ENCODE data around the gene ZNG1A.
A peak's percentile ranks its signal among the peaks of the same experiment; 100 is the strongest.
"Not testable (repeated sequence)": the region's sequence is repeated elsewhere in the genome, so short reads cannot be mapped to it uniquely, and the experiment has no call there.

ZNG1A gene

GRCh38 chr9:178970-179383 lies at the start of gene ZNG1A:
TSS of gene ZNG1A (minus strand) at chr9:179056. CDS start at chr9:178969, 87 bp downstream.
- peak within 1 kb of the TSS in 6 of 7 experiments; percentile 17 to 37 (median 25) for H3K4me3 ChIP-seq

GRCh38 chr9:227860-228259 lies 49.0 kb upstream of the ZNG1A start:
- no peak overlapping the region for H3K4me3 ChIP-seq
- H3K27ac ChIP-seq = no peak overlapping the region

More at GRCh38 chr9:178970-179383, at the start of gene ZNG1A:
- peak within 1 kb of the TSS in 7 of 21 experiments; percentile 25 to 77 (median 63) for H3K27ac ChIP-seq

GRCh38 chr9:224582-225520 lies 46.0 kb upstream of the ZNG1A start:
- H3K4me3 ChIP-seq = no peak overlapping the region
- peak overlapping the region in 1 of 21 experiments; percentile 2 for H3K27ac ChIP-seq

GRCh38 chr9:224026-224425 lies 45.2 kb upstream of the ZNG1A start:
- Histone ChIP-seq H3K4me3 (no peak overlapping the region), H3K27ac (peak overlapping the region in 1 of 21 experiments; percentile 2)

GRCh38 chr9:223152-223551 lies 44.3 kb upstream of the ZNG1A start:
- H3K27ac ChIP-seq = peak overlapping the region in 2 of 21 experiments; percentile 7 to 53

GRCh38 chr9:221989-222776 lies 43.3 kb upstream of the ZNG1A start:
- peak overlapping the region in 4 of 21 experiments; percentile 7 to 53 (median 21) for H3K27ac ChIP-seq
- H3K4me3 ChIP-seq = no peak overlapping the region

More at GRCh38 chr9:223152-223551, 44.3 kb upstream of the ZNG1A start:
- no peak overlapping the region for H3K4me3 ChIP-seq

- H3K4me3 ChIP-seq = no peak overlapping the region
- H3K27ac ChIP-seq = peak overlapping the region in 1 of 21 experiments; percentile 23
Measured at GRCh38 chr9:219670-220365, 41.0 kb upstream of the ZNG1A start.

GRCh38 chr9:219036-219435 lies 40.2 kb upstream of the ZNG1A start:
- H3K4me3 ChIP-seq, H3K27ac ChIP-seq: not testable (repeated sequence)

- Histone ChIP-seq H3K4me3 (no peak overlapping the region), H3K27ac (no peak overlapping the region)
Measured at GRCh38 chr9:217950-218349, 39.1 kb upstream of the ZNG1A start.

- peak overlapping the region in 1 of 7 experiments; percentile 71 for H3K4me3 ChIP-seq
Measured at GRCh38 chr9:216866-217265, 38.0 kb upstream of the ZNG1A start.

GRCh38 chr9:215631-216155 lies 36.8 kb upstream of the ZNG1A start:
- H3K4me3 ChIP-seq = peak overlapping the region; percentile 56 to 71 (median 63)
- peak overlapping the region in 20 of 21 experiments; percentile 65 to 89 (median 86) for H3K27ac ChIP-seq

More at GRCh38 chr9:216866-217265, 38.0 kb upstream of the ZNG1A start:
- peak overlapping the region in 1 of 21 experiments; percentile 27 for H3K27ac ChIP-seq

- Histone ChIP-seq H3K27ac (peak within 1 kb of the TSS; percentile 24 to 89 (median 85)), H3K4me3 (peak within 1 kb of the TSS; percentile 56 to 71 (median 63))
Measured at GRCh38 chr9:214648-215493, 36.0 kb upstream of the ZNG1A start, which contains the start of gene DOCK8. TSS of gene DOCK8 (plus strand) at chr9:214865. CDS start at chr9:214977, 112 bp downstream.

GRCh38 chr9:214351-214647 lies 35.4 kb upstream of the ZNG1A start:
- Histone ChIP-seq H3K27ac (peak overlapping the region; percentile 24 to 89 (median 85)), H3K4me3 (peak overlapping the region; percentile 56 to 71 (median 63))

- peak overlapping the region in 13 of 21 experiments; percentile 14 to 89 (median 86) for H3K27ac ChIP-seq
- peak overlapping the region; percentile 56 to 71 (median 63) for H3K4me3 ChIP-seq
Measured at GRCh38 chr9:213901-214300, 35.0 kb upstream of the ZNG1A start.

GRCh38 chr9:212297-212696 lies 33.4 kb upstream of the ZNG1A start:
- no peak overlapping the region for H3K4me3 ChIP-seq
- H3K27ac ChIP-seq = peak overlapping the region in 5 of 21 experiments; percentile 1 to 24 (median 6)

GRCh38 chr9:211557-211956 lies 32.7 kb upstream of the ZNG1A start:
- H3K4me3 ChIP-seq = no peak overlapping the region
- peak overlapping the region in 7 of 21 experiments; percentile 1 to 49 (median 24) for H3K27ac ChIP-seq

GRCh38 chr9:211036-211435 lies 32.2 kb upstream of the ZNG1A start:
- H3K27ac ChIP-seq = peak overlapping the region in 6 of 21 experiments; percentile 1 to 49 (median 35)

GRCh38 chr9:209143-209758 lies 30.4 kb upstream of the ZNG1A start:
- Histone ChIP-seq H3K27ac (no peak overlapping the region), H3K4me3 (no peak overlapping the region)

More at GRCh38 chr9:211036-211435, 32.2 kb upstream of the ZNG1A start:
- H3K4me3 ChIP-seq = no peak overlapping the region
